GM11168 (cell line): Measurements from ENCODE around the gene MED25.

ENCODE experiments used
- in situ Hi-C: fragments of 300-500 bp; cut with MboI; formaldehyde crosslinking; loops from one replicate; pipeline ENCODE4 v1.12.0; 2022; ENCODE audit warnings: low sequenced_read_pairs; ENCODE audit not compliant: unreplicated experiment

Gene MED25

DNA sequence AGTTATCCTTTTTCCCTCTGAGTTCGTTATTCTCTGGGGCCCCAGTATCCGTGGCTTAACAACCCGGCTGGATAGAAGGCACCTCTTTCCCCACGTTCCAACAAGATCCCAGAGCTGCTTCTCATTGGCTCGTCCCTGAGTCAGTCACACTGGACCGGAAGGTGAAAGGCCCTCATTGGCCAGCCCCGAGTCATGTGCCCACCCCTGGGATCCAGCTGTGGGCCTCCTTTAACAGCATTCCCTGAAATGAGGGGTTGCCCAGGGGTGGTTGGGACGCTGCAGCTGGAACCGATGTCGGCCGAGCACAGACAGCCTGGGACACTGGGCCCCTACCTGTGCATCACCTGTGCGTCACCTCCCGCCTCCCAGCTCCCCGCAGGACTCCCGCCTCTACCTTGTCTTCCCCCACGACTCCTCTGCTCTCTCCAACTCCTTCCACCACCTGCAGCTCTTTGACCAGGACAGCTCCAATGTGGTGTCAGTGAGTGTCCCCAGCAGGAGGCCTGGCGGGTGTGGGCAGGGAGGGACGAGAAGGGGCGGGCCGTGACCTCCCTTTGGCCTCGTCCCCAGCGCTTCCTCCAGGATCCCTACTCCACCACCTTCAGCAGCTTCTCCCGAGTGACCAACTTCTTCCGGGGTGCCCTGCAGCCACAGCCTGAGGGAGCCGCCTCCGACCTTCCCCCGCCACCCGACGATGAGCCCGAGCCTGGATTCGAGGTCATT, 63.7 kb downstream of the MED25 start:
- in situ Hi-C loops = no loop called here

DNA sequence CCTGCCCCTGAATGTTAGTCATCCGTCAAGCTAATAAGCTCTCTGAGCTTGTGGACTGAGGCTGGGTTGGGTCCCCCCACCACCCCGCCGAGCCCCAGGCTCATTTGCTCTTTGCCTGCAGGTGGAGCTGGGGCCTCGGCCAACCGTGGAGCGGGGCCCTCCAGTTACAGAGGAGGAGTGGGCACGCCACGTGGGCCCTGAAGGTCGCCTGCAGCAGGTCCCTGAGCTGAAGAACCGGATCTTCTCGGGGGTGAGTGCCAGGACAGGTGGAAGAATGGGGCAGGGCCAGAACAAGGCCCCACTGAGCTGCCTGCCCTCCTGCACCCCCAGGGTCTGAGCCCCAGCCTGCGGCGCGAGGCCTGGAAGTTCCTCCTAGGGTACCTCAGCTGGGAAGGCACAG, 64.6 kb downstream of the MED25 start:
- in situ Hi-C loops = no loop called here

- in situ Hi-C loops = no loop called here
Measured at GRCh38 chr19:49883094-49883493, 65.0 kb downstream of the MED25 start.

DNA sequence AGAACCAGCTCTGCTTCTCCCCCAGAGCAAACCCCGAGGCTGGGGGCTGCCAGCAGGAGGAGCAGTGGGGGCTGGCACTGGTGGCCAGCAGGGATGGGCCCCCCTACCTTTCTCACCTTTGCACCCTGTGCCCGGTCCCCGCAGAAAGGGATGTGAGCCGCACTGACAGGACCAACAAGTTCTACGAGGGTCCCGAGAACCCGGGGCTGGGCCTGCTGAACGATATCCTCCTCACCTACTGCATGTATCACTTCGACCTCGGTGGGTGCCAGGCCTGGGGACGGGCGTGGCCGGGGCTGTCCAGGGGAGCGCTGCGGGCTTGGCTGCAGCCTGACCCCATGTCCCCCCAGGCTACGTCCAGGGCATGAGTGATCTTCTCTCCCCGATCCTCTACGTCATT, 66.0 kb downstream of the MED25 start:
- in situ Hi-C loops = no loop called here

GRCh38 chr19:49884760-49885159, 66.7 kb downstream of the MED25 start:
- in situ Hi-C loops = no loop called here
